Daoy (cell line): ENCODE results near the gene PMPCA. TPM values are rescaled to one million over a fixed set of nuclear protein-coding genes. Genes with fewer than 3 reads are reported as not detected.

Source experiments
- DNase-seq: peaks from one replicate; pipeline ENCODE4 v3.0.0-alpha.2; 2015; ENCODE audit warnings: low read depth
- total RNA-seq: library from RNA; depleted of rRNA; stranded (reverse); fragments of >200 nt; shearing (Covaris generic); gene quantifications from 2 replicates; pipeline ENCODE4 v1.2.3, GENCODE V29; 2014

PMPCA gene
- total RNA-seq, 1 experiment from 2014 or later, result 85.3 TPM

GRCh38 chr9:136436055-136436634 is 25.7 kb downstream of the PMPCA start:
- no peak for DNase-seq

GRCh38 chr9:136437430-136437829 is 27.0 kb downstream of the PMPCA start:
- no peak for DNase-seq

- DNase-seq, result no peak
Observed at GRCh38 chr9:136437839-136438547, 27.5 kb downstream of the PMPCA start.

- peak; percentile 52 for DNase-seq
Observed at GRCh38 chr9:136438548-136439480, 28.4 kb downstream of the PMPCA start.

- DNase-seq, result peak; percentile 85
Observed at GRCh38 chr9:136439481-136440408, 29.3 kb downstream of the PMPCA start, which contains the start of gene INPP5E. Gene INPP5E (minus strand): TSS chr9:136439845. CDS start chr9:136439419, 426 bp downstream.

GRCh38 chr9:136441191-136441680 is 30.8 kb downstream of the PMPCA start:
- DNase-seq, result no peak

- no peak for DNase-seq
Observed at GRCh38 chr9:136441681-136442245, 31.3 kb downstream of the PMPCA start.

- no peak for DNase-seq
Observed at GRCh38 chr9:136442265-136442664, 31.8 kb downstream of the PMPCA start.

GRCh38 chr9:136443087-136443486 is 32.6 kb downstream of the PMPCA start:
- DNase-seq, result no peak

- DNase-seq, result no peak
Observed at GRCh38 chr9:136443687-136444086, 33.2 kb downstream of the PMPCA start.

GRCh38 chr9:136444102-136444501 is 33.6 kb downstream of the PMPCA start:
- DNase-seq, result no peak

- no peak for DNase-seq
Observed at GRCh38 chr9:136445799-136446198, 35.3 kb downstream of the PMPCA start.

GRCh38 chr9:136447173-136447778 is 36.8 kb downstream of the PMPCA start:
- no peak for DNase-seq

- DNase-seq, result no peak
Observed at GRCh38 chr9:136448655-136449054, 38.2 kb downstream of the PMPCA start.

- no peak for DNase-seq
Observed at GRCh38 chr9:136451221-136451877, 40.9 kb downstream of the PMPCA start.

GRCh38 chr9:136453326-136453725 is 42.9 kb downstream of the PMPCA start:
- no peak for DNase-seq

GRCh38 chr9:136454026-136454796 is 43.8 kb downstream of the PMPCA start:
- no peak for DNase-seq

- no peak for DNase-seq
Observed at GRCh38 chr9:136455043-136456002, 44.9 kb downstream of the PMPCA start.
